Stimulated activated CD4-positive, alpha-beta T cell treated with anti-CD3 and anti-CD28 coated beads, Interleukin-1b, Interleukin-23, amount 100 ng/mL, for 1 hour (primary cell): ENCODE results near the gene SLC26A1.
A peak's percentile ranks its signal among the peaks of the same experiment; 100 is the strongest.

Source experiments
- DNase-seq, 2 donors: peaks; one replicate each; pipeline ENCODE4 v3.0.0-alpha.2; 2020; ENCODE audit warnings: low read depth in 2 of 2

The SLC26A1 gene

DNA sequence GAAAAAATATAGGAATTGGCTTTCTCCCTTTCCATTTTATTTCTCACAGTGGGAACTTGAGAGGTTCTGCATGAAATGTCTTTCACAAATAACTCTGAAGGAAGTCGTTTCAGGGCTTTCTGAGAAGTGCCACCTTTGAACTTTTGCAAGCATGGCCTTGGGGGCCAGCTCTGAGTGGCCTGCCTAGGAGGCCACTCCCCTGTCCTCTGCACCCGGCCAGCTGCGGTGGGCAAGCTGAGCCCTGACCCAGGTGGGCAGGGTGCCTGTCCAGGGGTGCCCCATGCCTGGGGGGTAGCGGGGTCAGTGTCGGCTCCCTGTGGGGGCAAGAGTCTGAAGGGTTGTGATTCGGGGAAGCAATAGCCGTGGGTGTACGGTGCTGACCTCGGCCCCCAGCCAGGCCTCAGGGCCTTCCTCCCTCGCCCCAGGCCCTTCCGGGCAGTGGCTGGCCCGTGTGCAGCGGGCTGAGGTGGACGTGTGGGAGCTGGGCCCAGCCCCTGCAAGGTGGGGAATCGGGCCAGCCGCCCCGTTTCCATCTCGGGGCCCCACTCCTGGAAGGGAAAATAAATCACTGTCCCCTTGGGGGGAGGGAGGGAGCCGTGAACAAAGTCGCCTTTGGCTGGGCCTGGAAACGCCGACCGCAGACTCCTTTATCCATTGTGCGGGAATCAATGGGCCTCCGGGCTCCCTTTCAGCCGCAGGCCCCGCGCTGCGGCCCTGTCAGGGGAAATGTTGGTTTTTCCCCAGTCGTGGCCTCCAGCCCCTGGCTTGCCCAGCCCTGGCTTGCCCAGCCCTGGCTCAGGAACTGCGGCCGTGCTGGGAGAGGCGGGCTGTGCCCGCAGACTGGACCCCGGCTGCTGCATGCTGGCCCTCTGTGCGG, 21.3 kb upstream of the SLC26A1 start:
- DNase-seq = no peak

DNA sequence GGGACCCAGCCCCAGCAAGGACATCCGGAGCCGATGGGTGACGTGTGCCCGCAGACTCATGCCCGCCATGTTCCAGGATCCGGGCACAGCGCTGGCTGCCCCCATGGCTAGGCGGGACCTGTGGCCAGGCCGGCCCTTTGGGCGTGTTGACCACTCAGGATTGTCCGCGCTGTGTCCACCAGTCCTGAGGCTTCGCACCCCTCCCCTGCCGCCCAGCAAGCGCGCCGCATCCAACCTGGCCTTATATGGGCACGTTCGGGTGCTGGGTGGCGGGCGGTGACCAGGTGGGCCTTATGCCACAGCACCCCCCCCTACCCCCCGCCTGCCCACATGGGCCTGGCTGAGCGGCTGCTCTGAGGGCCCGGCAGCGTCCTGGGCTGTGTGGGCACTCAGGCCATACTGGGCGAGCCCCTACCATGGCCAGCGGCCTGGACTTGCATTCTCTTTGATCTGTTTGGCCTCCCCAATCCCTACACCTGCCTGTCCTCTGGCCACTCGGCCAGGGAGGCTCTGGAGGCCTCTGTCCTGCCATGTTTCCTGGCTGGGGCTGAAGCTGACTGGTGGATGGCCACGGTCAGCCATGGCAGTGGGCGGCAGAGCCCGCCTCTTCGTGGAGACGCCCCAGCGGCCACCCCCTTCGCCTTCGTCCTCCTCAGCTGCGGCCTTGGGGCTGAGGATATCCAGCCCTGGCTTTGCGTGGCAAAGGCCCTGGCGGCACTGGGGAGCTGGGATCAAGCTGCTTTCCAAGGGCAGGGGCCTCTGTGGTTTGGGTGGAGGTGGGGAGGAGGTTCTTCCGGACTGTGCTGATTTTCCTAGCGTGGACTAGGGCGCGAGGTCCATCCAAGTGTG, 20.2 kb upstream of the SLC26A1 start:
- no peak for DNase-seq

DNA sequence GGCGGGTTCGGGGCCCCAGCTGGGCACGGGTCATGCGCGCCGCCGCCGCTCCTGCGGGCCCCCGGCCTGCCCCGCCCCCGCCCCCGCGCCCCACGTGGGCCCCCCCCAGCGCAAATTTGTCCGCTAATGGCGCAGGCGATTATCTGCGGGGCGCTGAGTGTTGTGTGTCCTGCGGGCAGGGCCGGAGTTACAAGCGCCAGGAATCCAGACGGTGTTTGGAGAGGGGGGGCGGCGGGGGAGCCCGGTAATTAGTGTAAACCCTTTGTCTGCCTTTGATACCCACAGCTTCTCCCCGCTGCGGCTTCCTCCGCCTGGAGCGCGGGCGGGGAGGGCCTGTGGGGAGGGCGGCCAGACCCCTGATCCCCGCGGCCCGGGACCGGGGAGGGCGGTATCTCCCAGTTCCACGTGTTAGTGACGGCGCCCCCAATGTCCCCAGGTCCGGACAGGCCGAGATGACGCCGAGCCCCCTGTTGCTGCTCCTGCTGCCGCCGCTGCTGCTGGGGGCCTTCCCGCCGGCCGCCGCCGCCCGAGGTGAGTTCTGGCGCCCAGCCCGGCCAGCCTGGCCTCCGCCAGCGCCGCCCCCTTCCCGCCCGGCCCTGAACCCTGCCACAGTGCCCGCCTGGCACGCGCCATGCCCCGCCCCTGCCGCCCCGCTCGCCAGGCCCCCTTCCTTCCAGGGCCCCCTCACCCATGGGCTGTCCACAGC, 19.0 kb upstream of the SLC26A1 start:
- DNase-seq = peak in 1 of 2 donors; percentile 23

DNA sequence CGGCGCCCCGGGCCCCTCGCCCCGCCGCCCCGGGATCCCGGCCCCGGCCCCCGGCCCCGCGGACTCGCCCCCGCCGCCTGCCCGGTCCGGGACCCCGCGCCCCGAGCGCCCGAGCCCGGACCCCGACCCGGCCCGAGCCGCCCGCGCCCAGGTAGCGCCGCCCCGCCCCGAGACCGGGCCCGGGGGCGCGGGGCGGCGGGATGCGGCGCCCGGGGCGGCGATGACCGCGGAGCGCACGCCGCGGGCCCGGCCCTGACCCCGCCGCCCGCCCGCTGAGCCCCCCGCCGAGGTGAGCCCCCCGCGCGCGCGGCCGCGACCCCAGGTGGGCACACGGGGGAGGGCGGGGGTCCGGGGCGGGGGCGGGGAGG, 18.4 kb upstream of the SLC26A1 start:
- no peak for DNase-seq

DNA sequence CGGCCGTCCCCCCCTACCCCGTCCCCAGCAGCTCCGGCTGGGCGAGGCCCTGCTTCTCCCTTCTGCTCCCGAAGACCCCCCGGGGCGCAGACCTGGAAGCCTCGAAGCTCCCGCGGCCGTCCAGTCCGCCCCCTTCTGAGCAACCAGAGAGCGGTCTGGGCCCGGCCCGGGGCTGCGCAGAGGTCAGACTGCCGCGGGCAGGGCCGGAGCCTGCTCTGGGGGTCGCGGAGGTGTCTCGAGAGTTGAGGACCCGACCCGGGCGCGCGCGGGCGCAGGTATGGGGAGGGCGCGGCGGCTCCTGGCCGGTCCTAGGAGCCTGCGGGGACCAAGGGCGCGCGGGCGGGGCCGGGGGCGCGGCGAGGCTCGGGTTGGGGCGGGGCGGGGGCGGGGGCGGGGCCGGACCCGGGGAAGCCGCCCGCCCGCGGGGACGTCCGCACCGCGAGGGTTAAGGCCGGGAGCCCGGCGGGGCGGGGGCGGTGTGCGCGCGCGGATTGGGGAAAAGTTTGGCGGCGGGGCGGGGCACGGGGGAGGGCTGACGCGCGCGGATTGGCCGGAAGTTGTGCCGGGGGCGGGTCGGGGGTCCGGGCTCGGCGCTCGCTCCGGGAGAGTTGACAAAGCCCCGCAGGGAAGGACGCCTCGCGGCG, 17.9 kb upstream of the SLC26A1 start, which contains the start of gene FGFRL1:
Gene FGFRL1 (plus strand): TSS at position 605 of the 644 bp plus-strand sequence. CDS start 860 bp downstream, outside the sequence.
- DNase-seq = peak; percentile 86 to 88

DNA sequence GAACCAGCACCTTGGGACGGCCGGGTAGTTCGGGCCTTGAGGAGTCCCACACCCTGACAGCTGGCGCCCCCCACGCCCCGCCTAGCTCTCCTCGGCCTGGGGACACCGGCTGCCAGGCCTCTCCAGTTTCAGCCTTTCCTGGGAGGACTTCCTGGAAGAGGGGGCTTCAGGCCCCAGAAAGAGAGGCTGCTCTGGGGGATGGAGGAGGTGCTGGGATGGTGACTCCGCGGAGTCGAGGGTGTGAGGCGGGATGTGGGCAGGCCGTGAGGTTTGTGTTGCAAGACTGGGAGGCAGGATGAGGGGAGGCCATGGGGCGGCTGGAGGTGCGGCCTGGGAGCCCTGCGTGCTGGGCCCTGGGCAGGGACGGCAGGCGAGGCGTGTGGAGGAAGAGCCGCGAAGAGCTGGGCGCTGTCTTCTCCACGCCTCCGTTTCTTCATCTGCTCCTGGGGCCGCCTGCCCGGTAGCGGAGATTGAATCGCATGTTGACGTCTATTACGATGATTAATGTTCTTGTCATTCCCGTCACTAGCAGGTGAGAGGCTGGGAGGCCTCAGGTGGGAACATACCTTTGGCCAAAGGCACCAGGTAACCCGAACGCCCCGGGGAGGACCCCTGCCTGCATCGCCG, 17.3 kb upstream of the SLC26A1 start:
- DNase-seq = peak in 1 of 2 donors; percentile 21

DNA sequence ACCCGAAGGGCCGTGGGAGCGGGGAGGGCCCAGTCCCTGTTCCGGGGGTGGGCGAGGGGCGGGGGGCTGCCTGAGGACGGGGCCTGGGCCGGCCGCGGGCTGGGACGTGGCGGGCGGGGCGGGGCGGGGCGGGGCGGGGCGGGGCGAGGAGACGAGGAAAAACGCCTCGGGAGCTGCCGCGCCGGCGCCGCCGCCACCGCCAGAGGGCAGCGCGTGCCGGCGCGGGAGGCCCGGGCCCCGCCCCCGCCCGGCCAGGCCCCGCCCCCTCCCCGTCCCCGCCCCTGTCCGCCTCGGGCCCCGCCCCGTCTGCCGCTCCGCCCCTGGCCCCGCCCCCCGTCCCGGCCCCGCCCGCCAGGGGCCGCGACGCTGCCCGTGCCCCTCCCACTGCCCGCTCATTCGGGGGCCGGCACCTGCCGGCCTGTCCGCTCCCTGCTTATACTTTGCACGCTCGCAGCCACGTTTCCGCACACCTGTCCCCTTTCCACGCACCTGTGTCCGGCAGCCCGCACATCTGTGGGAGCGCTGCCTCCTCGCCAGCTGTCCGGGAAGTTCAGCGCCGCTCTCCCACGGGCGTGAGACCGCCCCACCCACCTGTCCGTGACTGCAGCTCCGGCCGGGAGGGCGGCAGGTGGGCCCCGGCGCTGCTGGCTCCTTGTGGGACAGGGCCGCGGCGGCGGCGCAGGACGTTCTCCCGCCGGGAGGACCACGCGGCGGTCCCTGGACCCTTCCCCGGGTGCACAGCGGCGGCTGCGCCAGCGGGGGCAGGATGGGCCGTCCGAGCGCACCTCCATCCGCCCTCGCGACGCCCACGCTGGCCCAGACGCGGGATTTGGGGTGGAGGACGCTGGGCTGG, 16.6 kb upstream of the SLC26A1 start:
- DNase-seq = peak; percentile 54 to 69

DNA sequence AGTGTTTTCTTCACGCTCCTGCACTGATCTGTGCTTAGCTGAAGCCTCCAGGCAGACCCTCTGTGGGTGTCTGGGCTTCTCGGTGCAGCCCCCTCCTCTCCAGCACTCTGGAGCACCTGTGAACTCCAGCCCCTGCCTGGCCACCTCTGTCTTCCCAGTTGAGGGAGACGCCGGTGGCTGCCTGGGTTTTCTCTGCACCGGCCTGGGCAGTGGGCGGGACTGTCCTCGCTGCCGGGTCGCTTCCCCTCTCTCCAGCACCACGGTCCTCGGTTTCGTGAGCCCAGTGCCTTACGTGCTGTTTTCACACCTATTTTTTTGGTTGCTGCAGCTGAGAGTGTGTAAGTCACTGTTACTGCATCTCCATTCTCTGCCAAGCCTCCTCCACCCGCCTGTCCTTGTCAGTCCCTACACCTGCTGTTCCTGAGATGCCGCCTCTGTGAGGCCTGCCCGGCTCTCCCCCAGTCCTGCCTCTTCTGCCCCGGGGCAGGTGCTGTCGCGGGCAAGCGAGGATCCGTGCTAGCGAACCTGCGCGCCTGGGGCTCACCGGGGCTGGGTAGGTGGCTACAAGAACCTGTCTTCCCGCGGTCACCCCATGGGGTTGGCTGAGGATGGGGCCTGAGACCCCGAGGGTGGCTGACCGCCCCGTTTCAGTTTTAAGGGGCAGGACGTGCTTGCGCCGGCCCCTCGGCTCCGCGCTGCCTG, 15.8 kb upstream of the SLC26A1 start:
- no peak for DNase-seq

DNA sequence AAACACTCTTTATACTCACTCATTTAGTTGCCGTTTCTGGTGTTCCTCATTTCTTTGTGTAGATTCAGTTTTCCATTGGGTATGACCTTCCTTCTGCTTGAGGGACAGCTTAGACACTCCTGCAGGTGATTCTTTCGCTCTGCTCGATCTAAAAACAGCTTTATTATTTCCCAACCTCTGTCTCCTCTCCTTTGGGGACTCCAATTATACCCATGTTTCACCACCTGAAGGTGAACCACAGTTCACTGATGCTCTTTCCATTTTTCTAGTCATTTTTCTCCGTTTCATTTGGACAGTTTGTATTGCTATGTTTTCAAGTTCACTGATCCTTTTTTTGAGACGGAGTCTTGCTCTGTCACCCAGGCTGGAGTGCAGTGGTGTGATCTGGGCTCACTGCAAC, 13.7 kb upstream of the SLC26A1 start:
- DNase-seq = no peak

DNA sequence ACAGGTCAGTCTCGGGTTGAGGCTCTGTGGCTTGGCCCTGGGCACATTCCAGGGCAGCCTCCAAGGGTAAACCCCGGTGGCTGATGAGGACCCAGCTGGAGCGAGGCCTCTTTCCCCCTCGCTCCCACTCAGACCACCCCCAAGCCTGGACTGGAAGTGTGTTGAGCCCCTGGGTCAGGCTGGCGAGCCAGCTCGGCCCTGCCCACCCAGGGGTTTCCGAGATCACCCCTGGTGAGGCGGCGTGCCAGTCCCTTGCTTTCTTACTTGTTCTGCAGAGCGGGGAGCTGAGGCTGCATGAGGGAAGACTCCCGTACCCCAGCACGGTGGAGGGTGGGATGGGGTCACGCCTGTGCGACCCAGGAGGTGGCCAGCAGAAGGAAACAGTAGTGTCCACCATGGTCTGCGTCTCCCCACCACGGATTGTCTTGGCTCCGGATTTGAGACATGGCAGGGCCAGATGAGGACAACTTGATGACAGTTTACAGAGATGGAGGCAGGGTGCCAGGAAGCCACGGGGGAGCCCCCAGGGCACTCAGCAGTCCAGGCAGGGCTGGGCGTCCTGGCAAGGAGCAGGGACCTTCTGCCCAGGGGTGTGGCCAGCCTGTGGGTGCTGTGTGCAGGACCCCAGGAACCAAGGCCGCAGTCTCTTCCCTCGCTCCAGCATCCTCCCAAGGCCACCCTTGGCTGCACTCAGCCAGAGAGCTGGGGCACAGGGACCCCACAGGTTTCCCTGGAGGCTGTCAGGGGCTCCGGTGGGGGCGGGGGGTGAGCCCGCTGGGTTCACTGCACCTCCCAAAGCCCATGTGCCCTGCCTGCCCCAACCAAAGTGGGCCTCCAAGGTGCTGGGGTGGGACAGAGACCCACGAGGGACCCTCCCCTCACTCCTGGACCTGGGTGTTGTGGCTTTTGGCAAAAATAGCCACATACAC, 11.6 kb upstream of the SLC26A1 start:
- no peak for DNase-seq

DNA sequence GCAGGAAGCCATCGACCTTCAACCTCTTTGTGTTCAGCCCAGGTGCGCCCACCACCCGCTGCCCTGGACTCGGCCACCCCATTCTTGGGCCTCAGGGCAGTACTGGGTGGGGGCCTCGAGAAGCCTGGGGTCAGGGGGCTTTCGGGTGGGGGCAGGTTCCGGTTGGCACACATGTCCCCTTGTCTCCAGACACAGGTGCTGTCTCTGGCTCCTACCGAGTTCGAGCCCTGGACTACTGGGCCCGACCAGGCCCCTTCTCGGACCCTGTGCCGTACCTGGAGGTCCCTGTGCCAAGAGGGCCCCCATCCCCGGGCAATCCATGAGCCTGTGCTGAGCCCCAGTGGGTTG, 10.8 kb upstream of the SLC26A1 start:
- no peak for DNase-seq

DNA sequence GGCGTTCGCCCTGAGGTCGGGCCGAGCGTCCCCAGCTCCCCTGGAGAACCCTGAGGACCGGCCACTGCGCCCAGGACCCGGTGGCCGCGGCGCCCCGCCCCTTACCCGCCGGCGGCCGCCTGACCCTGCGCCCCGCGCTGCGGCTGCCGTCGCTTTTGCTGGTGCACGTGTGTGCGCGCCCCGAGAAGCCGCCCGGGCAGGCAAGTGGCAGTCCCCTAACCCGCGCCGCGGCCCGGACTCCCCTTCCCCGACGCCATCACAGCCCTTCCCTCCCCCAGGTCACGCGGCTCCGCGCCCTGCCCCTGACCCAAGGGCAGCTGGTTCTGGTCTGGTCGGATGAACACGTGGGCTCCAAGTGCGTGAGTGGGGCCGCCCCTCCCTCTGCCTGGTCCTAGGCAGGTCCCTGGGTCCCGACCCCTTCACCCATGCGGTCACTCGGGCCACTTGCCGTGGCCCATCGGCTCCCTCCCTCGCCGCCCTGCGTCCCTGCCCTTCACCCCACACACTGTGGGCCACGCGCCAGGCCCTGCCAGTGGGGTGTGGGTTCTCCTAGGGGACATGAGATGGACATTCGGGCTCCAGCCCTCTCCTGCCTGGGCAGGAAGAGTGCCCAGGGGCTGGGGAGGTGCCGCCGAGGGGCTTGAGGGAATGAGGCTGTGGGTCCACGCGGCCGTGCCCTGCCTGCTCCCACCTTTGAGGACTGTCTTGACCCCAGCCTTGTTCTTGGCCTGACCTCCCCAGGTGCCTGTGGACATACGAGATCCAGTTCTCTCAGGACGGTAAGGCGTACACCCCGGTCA, 10.3 kb upstream of the SLC26A1 start:
- no peak for DNase-seq

DNA sequence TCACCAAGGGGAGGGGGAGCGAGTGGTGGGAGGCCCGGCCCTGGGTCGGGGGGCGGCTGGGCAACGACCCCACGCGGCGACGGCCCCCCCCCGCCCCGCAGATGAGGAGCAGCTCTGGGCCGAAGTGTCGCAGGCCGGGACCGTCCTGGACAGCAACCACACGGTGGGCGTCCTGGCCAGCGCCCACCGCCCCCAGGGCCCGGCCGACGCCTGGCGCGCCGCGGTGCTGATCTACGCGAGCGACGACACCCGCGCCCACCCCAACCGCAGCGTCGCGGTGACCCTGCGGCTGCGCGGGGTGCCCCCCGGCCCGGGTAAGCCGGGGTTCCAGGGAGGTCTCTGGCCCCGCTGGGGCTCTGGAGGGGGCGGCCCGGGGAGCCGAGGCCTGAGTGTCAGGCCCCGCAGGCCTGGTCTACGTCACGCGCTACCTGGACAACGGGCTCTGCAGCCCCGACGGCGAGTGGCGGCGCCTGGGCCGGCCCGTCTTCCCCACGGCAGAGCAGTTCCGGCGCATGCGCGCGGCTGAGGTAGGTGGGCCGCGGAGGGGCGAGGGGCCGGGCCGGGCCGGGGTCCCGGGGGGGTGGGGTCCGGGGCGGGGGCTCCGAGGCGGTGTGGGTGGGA, 9.5 kb upstream of the SLC26A1 start:
- no peak for DNase-seq

DNA sequence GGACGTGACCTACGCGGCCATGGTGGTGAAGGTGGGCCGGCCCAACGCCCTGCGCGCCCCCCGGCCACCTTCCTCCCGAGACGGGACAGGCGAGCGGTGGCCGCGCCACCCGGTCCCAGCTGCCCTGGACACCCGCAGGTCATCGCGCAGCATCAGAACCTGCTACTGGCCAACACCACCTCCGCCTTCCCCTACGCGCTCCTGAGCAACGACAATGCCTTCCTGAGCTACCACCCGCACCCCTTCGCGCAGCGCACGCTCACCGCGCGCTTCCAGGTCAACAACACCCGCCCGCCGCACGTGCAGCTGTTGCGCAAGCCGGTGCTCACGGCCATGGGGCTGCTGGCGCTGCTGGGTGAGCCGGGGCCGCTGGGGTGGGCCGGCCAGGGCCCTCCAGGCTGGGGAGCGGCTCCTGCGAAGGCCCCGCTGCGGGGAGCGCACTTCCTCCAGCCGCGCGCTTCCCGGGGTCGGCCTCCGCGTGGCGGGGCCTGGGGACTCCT, 9.0 kb upstream of the SLC26A1 start:
- no peak for DNase-seq

DNA sequence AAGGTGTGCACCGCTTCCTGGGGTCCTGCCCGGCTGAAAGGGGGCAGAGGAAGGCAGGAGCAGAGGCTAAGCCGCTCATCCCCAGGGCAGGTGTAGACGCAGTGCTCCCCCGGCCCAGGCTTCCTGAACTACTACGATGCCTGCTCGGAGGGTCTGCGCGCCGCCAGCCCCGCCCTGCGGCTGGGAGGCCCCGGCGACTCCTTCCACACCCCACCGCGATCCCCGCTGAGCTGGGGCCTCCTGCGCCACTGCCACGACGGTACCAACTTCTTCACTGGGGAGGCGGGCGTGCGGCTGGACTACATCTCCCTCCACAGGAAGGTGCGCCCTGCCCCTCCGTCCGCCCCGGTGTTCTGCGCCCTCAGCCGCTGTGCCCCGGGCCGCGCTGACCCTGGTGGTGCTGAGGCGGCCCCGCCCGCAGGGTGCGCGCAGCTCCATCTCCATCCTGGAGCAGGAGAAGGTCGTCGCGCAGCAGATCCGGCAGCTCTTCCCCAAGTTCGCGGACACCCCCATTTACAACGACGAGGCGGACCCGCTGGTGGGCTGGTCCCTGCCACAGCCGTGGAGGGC, 8.4 kb upstream of the SLC26A1 start:
- no peak for DNase-seq

DNA sequence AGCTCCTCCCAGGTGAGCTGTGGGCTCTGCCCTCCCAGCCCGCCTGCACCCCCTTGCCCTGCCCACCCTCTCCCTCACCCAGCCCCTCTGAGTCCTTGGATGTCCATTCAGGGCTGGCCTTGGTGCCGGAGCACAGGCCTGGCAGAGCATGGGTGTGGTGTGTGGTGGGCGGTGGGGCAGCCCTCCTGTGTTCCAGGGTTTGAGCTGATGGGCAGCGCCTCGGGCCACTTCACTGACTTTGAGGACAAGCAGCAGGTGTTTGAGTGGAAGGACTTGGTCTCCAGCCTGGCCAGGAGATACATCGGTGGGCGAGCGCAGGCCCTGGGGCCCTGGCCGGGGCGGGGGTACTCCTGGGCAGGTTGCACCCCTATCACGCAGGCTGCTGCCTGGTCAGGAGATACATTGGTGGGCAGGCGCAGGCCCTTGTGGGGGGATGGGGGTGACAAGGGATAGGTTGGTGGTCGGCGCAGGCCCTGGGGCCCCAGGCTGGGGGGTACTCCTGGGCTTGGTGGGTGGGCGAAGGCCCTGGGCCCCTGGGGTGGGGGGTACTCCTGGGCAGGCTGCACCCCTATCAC, 7.6 kb upstream of the SLC26A1 start:
- no peak for DNase-seq
